ENCODE data around the gene CALM1. TPM values are rescaled to one million over a fixed set of nuclear protein-coding genes. Genes with fewer than 3 reads are reported as not detected.
A peak's percentile ranks its signal among the peaks of the same experiment; 100 is the strongest.

Gene CALM1
- total and polyA plus RNA-seq, 2 donors (not counting 3 experiments of a cell fraction or from before 2014, with no cell fraction given), result 476 to 731 TPM

DNA sequence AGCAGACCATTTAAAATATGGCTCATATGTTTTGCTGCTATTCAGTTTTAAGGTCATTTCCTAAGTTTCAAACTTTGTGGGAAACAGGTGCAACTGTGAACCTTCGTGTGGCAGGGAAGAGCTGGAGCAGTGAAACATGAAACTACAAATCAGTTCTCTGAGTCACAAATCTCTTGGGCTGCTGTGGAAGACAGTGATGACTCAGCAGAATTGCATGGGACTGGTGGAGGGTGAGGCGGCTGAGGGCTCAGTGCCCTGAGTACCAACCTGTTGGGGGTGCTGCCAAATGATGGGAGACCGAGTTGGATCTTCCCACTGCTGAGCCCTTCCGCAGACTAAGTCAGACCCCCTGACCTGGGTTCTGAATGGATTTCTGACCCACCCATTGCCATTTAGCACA lies 8.4 kb upstream of the CALM1 start:
- peaks cover 13% of the 10 kb centered on the region for H3K4me1 ChIP-seq (ENCODE audit: control insufficient read depth, extremely low read depth, insufficient read depth, low read length)
- H3K9me3 ChIP-seq (replicated peaks; ENCODE audit: control insufficient read depth, insufficient read depth, low read length), result no peaks in the 10 kb centered on the region
- intact Hi-C loops (cut with micrococcal nuclease) (loop anchor here (1.0 kb wide), 1 partner anchor 8 kb away; no protein-coding TSS in a partner anchor), dilution Hi-C loops (cut with MboI; ENCODE audit: extremely low pct_ligation_motif_present, low sequenced_read_pairs) (no loop called here)
- no TSS peak for BruUV-seq (replicated peaks)
- no peak overlapping the region for H2AFZ ChIP-seq (ENCODE audit: low read depth, low read length)
- H4K20me1 ChIP-seq (replicated peaks; ENCODE audit: control insufficient read depth, extremely low read depth, insufficient read depth, low read length), result no peaks in the 10 kb centered on the region
- DNase-seq (ENCODE audit: low read depth, low spot score) (peak; percentile 26), FAIRE-seq (no peak)
- H3K79me2 ChIP-seq (ENCODE audit: control insufficient read depth, insufficient read depth, low read length), result no peaks in the 10 kb centered on the region
- H3K27ac ChIP-seq (ENCODE audit: insufficient read depth, low read depth, low read length), result no peak overlapping the region
- no peaks in the 10 kb centered on the region for H3K9me1 ChIP-seq (replicated peaks; ENCODE audit: control insufficient read depth, extremely low read depth, insufficient read depth, low read length)
- no peak overlapping the region for H3K4me3 ChIP-seq (replicated peaks in 1 of 3; ENCODE audit: insufficient read depth in 1 of 3, low read depth in 1 of 3, low read length in 3 of 3)
- CTCF ChIA-PET, result no interaction called here
- H3K4me2 ChIP-seq (ENCODE audit: insufficient read depth, low read length), result no peak overlapping the region
- TF ChIP-seq, protein P1, sequence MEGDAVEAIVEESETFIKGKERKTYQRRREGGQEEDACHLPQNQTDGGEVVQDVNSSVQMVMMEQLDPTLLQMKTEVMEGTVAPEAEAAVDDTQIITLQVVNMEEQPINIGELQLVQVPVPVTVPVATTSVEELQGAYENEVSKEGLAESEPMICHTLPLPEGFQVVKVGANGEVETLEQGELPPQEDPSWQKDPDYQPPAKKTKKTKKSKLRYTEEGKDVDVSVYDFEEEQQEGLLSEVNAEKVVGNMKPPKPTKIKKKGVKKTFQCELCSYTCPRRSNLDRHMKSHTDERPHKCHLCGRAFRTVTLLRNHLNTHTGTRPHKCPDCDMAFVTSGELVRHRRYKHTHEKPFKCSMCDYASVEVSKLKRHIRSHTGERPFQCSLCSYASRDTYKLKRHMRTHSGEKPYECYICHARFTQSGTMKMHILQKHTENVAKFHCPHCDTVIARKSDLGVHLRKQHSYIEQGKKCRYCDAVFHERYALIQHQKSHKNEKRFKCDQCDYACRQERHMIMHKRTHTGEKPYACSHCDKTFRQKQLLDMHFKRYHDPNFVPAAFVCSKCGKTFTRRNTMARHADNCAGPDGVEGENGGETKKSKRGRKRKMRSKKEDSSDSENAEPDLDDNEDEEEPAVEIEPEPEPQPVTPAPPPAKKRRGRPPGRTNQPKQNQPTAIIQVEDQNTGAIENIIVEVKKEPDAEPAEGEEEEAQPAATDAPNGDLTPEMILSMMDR (IDR thresholded peaks at IDR 0.05; ENCODE audit: extremely low read depth in 1 of 2, insufficient read depth in 1 of 2, low read depth in 1 of 2, low read length in 2 of 2), result no peak
- no peak overlapping the region for H3K9ac ChIP-seq (replicated peaks; ENCODE audit: extremely low read depth, insufficient read depth, low read length)
- no peaks in the 10 kb centered on the region for H3K36me3 ChIP-seq (ENCODE audit: control insufficient read depth in 2 of 2, extremely low read depth in 1 of 2, insufficient read depth in 2 of 2, low read length in 2 of 2)
- no peaks in the 10 kb centered on the region for H3K27me3 ChIP-seq (ENCODE audit: control insufficient read depth in 2 of 2, insufficient read depth in 2 of 2, low read length in 2 of 2)
- POLR2A ChIA-PET, result no interaction called here

DNA sequence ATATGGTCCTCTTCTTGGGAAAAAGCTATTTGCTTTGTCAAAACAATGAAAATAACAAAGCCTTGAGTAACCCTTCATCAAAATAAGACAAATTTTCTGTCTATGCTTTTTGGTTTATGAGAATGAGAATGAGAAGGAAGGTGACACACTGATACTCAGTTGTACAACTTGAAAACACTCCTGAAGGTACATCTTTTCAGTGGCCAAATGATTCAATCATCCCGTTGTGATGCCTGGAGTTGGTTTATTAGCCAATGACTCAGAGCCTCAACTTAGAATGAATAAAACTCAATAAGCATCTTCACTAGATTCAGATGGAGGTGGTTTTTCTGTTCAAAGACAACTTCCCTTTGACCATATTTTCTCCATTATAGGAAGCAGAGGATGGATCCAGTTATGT lies 7.8 kb upstream of the CALM1 start:
- H4K20me1 ChIP-seq (replicated peaks; ENCODE audit: control insufficient read depth, extremely low read depth, insufficient read depth, low read length), result no peaks in the 10 kb centered on the region
- intact Hi-C loops (cut with micrococcal nuclease), result loop anchor here (1.0 kb wide), 1 partner anchor 7 kb away; no protein-coding TSS in a partner anchor
- ChIA-PET CTCF (no interaction called here), POLR2A (no interaction called here)
- no peaks in the 10 kb centered on the region for H3K36me3 ChIP-seq (ENCODE audit: control insufficient read depth in 2 of 2, extremely low read depth in 1 of 2, insufficient read depth in 2 of 2, low read length in 2 of 2)
- no peak for FAIRE-seq
- no TSS peak for BruUV-seq (replicated peaks)
- no peaks in the 10 kb centered on the region for H3K9me3 ChIP-seq (replicated peaks; ENCODE audit: control insufficient read depth, insufficient read depth, low read length)
- H3K27ac ChIP-seq (ENCODE audit: insufficient read depth, low read depth, low read length), result no peak overlapping the region
- no peaks in the 10 kb centered on the region for H3K9me1 ChIP-seq (replicated peaks; ENCODE audit: control insufficient read depth, extremely low read depth, insufficient read depth, low read length)
- peaks cover 8% of the 10 kb centered on the region for H3K4me1 ChIP-seq (ENCODE audit: control insufficient read depth, extremely low read depth, insufficient read depth, low read length)
- DNase-seq (ENCODE audit: low read depth, low spot score), result no peak
- no peak overlapping the region for H3K4me3 ChIP-seq (replicated peaks in 1 of 3; ENCODE audit: insufficient read depth in 1 of 3, low read depth in 1 of 3, low read length in 3 of 3)
- H3K4me2 ChIP-seq (ENCODE audit: insufficient read depth, low read length), result no peak overlapping the region
- H3K79me2 ChIP-seq (ENCODE audit: control insufficient read depth, insufficient read depth, low read length), result no peaks in the 10 kb centered on the region
- dilution Hi-C loops (cut with MboI; ENCODE audit: extremely low pct_ligation_motif_present, low sequenced_read_pairs), result no loop called here
- H3K27me3 ChIP-seq (ENCODE audit: control insufficient read depth in 2 of 2, insufficient read depth in 2 of 2, low read length in 2 of 2), result no peaks in the 10 kb centered on the region
- TF ChIP-seq FOS (IDR thresholded peaks at IDR 0.05; ENCODE audit: borderline replicate concordance, insufficient read depth, low read length) (no peak), POLR2AphosphoS5 (IDR thresholded peaks at IDR 0.05; ENCODE audit: insufficient read depth, low read depth, low read length) (no peak), GATA2 (IDR thresholded peaks at IDR 0.05; ENCODE audit: insufficient read depth, insufficient read length, low read depth, low read length) (no peak), JUN (IDR thresholded peaks at IDR 0.05; ENCODE audit: borderline replicate concordance, insufficient read depth, insufficient read length, low read depth) (no peak), POLR2A (IDR thresholded peaks at IDR 0.05; ENCODE audit: low read depth, low read length) (no peak), MYC (IDR thresholded peaks at IDR 0.05; ENCODE audit: low read depth, low read length) (no peak), EZH2 (IDR thresholded peaks at IDR 0.05; ENCODE audit: borderline replicate concordance, low read depth, low read length, severe bottlenecking) (no peak)
- TF ChIP-seq, protein P1 (IDR thresholded peaks at IDR 0.05; ENCODE audit: extremely low read depth in 1 of 2, insufficient read depth in 1 of 2, low read depth in 1 of 2, low read length in 2 of 2), result no peak
- TF ChIP-seq, protein P2, sequence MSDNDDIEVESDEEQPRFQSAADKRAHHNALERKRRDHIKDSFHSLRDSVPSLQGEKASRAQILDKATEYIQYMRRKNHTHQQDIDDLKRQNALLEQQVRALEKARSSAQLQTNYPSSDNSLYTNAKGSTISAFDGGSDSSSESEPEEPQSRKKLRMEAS (IDR thresholded peaks at IDR 0.05; ENCODE audit: insufficient read depth, insufficient read length), result no peak
- no peak overlapping the region for H2AFZ ChIP-seq (ENCODE audit: low read depth, low read length)
- H3K9ac ChIP-seq (replicated peaks; ENCODE audit: extremely low read depth, insufficient read depth, low read length), result no peak overlapping the region
